Measurements from ENCODE around the gene RUBCNL.

DNA sequence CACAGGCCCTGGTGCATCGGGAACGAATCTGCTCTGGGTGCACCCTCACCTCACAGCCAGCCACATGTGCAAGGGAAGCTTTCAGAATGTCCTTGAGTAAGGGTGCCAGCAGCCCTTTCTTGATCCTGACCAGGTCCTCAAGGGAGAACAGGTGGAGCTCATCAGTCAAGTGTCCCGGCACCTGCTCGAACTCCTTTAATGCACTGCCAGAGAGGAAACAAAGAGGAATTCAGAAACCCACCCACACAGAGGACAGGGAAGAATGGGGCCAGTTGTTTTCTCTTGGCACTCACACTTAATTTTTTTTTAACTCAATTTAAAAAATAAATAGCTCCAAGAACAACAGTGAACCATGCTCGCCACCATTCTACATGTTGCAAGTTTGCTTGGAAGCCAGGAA, 41.7 kb downstream of the RUBCNL start:
- TF ChIP-seq EP300 (IDR thresholded peaks at IDR 0.05) (no peak), POLR2A (IDR thresholded peaks at IDR 0.05) (no peak)
- TF ChIP-seq, protein P1, sequence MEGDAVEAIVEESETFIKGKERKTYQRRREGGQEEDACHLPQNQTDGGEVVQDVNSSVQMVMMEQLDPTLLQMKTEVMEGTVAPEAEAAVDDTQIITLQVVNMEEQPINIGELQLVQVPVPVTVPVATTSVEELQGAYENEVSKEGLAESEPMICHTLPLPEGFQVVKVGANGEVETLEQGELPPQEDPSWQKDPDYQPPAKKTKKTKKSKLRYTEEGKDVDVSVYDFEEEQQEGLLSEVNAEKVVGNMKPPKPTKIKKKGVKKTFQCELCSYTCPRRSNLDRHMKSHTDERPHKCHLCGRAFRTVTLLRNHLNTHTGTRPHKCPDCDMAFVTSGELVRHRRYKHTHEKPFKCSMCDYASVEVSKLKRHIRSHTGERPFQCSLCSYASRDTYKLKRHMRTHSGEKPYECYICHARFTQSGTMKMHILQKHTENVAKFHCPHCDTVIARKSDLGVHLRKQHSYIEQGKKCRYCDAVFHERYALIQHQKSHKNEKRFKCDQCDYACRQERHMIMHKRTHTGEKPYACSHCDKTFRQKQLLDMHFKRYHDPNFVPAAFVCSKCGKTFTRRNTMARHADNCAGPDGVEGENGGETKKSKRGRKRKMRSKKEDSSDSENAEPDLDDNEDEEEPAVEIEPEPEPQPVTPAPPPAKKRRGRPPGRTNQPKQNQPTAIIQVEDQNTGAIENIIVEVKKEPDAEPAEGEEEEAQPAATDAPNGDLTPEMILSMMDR (IDR thresholded peaks at IDR 0.05), result no peak

Measured in ovary (tissue), 3 donors.